ENCODE results near the gene C9orf43. TPM values are rescaled to one million over a fixed set of nuclear protein-coding genes. Genes with fewer than 3 reads are reported as not detected.

The C9orf43 gene
- total and polyA plus RNA-seq, 9 of the 15 experiments (the other 6 are each of a cell fraction or from before 2014, with no cell fraction given): 0.21 to 0.58 (median 0.33) TPM

DNA sequence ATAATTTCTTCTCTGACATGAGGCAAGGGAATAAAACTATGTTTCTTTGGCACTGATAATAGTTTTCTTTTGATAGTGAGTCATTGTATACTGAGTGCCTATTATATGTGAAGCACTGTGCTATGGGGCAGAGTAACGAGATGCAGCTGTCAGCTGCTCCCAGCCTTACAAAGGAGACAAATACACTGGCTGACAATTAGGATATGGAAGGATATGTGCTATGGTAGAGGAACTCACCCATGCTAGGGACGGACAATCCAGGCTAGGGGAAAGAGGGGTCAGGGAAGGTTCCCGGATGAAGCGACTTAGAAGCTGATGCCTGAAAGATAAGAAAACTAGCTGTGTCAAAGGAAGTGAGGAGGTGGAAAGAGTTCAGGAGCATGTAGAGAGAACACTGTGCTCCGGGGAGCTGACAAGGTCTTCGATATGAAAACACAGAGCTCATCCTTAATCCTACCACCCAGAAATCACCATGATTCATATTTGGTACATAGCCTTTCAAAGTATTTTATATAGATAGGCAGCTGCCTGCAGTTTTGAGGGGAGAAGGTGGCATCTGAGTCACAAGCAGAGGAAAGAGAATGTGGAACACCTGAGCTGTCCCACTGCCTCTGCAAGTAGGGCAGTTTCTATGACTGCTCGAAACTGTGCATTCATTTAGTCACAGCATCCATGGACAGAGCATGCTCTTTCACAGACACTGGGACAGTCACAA is 49.1 kb upstream of the C9orf43 start:
- ChIA-PET POLR2A (interaction anchor here (0.7 to 2.2 kb wide), 5 partner anchors 9 to 50 kb away, joined by 3 to 22 read pairs (median 3); partner anchors contain the start of genes C9orf43 and POLE3), CTCF (ENCODE audit: low intra/inter-chr PET ratio) (no interaction called here)
- Histone ChIP-seq H3K9me1 (ENCODE audit: control insufficient read depth, insufficient read depth, low read length) (no peaks in the 10 kb centered on the region), H3K36me3 (ENCODE audit: control insufficient read depth, insufficient read depth, low read length) (no peaks in the 10 kb centered on the region), H3K4me2 (ENCODE audit: insufficient read depth, low read length) (peak overlapping the region; percentile 48), H3K9ac (ENCODE audit: insufficient read depth in 1 of 2, low read depth in 2 of 2, low read length in 2 of 2) (peak overlapping the region in 1 of 2 experiments; percentile 62; a peak in 1 of 4 replicates), H3K4me1 (replicated peaks in 1 of 2; ENCODE audit: control insufficient read depth in 2 of 2, insufficient read depth in 2 of 2, low read length in 2 of 2) (peaks cover 20 to 21% of the 10 kb centered on the region in 2 experiments), H3K79me2 (ENCODE audit: control insufficient read depth, insufficient read depth, low read length) (no peaks in the 10 kb centered on the region), H2AFZ (ENCODE audit: low read depth, low read length) (peak overlapping the region; percentile 66; the same call in 1 of the 2 replicates), H3K4me3 (no peak overlapping the region), H3K27ac (ENCODE audit: extremely low read depth, low read depth, low read length) (no peak overlapping the region), H4K20me1 (replicated peaks; ENCODE audit: control insufficient read depth, insufficient read depth, low read length) (0 out of 2 replicates have a peak, but pooled peaks cover 3% of the 10 kb centered on the region), H3K27me3 (ENCODE audit: control insufficient read depth in 2 of 2, insufficient read depth in 2 of 2, low read length in 2 of 2) (0 out of 5 replicates have a peak, but pooled peaks cover 0 to 4% of the 10 kb centered on the region in 2 experiments), H3K9me3 (replicated peaks; ENCODE audit: control insufficient read depth, insufficient read depth, low read depth, low read length) (no peaks in the 10 kb centered on the region)
- BruUV-seq (replicated peaks): no TSS peak
- intact Hi-C loops (cut with micrococcal nuclease): no loop called here
- TF ChIP-seq NBN (IDR thresholded peaks at IDR 0.05; ENCODE audit: low read depth) (no peak), ZNF551 (CRISPR knock-in tag; IDR thresholded peaks at IDR 0.05) (no peak), NR2C2 (CRISPR knock-in tag; IDR thresholded peaks at IDR 0.05) (no peak), NR2C2 (tag; IDR thresholded peaks at IDR 0.05) (peak; percentile 57), EP400 (IDR thresholded peaks at IDR 0.05) (no peak), DPF2 (IDR thresholded peaks at IDR 0.05) (0 out of 2 replicates have a peak, but pooled peaks have one; percentile 10), NR2C1 (IDR thresholded peaks at IDR 0.05) (peak; percentile 37; the same call in 1 of the 2 replicates), NR2C1 (tag; IDR thresholded peaks at IDR 0.05) (peak; percentile 40; the same call in 1 of the 2 replicates), FOXA1 (IDR thresholded peaks at IDR 0.05; ENCODE audit: borderline replicate concordance) (no peak), JUND (IDR thresholded peaks at IDR 0.05; ENCODE audit: borderline replicate concordance, low read depth, low read length) (0 out of 2 replicates have a peak, but pooled peaks have one; percentile 2), JUND (tag; IDR thresholded peaks at IDR 0.05; ENCODE audit: borderline replicate concordance, low read depth, low read length) (0 out of 3 replicates have a peak, but pooled peaks have one; percentile 21), ETV1 (tag; conservative IDR thresholded peaks at IDR 0.05; ENCODE audit: low read depth) (peak; percentile 42; the same call in 1 of the 2 replicates)
- TF ChIP-seq, protein P1, sequence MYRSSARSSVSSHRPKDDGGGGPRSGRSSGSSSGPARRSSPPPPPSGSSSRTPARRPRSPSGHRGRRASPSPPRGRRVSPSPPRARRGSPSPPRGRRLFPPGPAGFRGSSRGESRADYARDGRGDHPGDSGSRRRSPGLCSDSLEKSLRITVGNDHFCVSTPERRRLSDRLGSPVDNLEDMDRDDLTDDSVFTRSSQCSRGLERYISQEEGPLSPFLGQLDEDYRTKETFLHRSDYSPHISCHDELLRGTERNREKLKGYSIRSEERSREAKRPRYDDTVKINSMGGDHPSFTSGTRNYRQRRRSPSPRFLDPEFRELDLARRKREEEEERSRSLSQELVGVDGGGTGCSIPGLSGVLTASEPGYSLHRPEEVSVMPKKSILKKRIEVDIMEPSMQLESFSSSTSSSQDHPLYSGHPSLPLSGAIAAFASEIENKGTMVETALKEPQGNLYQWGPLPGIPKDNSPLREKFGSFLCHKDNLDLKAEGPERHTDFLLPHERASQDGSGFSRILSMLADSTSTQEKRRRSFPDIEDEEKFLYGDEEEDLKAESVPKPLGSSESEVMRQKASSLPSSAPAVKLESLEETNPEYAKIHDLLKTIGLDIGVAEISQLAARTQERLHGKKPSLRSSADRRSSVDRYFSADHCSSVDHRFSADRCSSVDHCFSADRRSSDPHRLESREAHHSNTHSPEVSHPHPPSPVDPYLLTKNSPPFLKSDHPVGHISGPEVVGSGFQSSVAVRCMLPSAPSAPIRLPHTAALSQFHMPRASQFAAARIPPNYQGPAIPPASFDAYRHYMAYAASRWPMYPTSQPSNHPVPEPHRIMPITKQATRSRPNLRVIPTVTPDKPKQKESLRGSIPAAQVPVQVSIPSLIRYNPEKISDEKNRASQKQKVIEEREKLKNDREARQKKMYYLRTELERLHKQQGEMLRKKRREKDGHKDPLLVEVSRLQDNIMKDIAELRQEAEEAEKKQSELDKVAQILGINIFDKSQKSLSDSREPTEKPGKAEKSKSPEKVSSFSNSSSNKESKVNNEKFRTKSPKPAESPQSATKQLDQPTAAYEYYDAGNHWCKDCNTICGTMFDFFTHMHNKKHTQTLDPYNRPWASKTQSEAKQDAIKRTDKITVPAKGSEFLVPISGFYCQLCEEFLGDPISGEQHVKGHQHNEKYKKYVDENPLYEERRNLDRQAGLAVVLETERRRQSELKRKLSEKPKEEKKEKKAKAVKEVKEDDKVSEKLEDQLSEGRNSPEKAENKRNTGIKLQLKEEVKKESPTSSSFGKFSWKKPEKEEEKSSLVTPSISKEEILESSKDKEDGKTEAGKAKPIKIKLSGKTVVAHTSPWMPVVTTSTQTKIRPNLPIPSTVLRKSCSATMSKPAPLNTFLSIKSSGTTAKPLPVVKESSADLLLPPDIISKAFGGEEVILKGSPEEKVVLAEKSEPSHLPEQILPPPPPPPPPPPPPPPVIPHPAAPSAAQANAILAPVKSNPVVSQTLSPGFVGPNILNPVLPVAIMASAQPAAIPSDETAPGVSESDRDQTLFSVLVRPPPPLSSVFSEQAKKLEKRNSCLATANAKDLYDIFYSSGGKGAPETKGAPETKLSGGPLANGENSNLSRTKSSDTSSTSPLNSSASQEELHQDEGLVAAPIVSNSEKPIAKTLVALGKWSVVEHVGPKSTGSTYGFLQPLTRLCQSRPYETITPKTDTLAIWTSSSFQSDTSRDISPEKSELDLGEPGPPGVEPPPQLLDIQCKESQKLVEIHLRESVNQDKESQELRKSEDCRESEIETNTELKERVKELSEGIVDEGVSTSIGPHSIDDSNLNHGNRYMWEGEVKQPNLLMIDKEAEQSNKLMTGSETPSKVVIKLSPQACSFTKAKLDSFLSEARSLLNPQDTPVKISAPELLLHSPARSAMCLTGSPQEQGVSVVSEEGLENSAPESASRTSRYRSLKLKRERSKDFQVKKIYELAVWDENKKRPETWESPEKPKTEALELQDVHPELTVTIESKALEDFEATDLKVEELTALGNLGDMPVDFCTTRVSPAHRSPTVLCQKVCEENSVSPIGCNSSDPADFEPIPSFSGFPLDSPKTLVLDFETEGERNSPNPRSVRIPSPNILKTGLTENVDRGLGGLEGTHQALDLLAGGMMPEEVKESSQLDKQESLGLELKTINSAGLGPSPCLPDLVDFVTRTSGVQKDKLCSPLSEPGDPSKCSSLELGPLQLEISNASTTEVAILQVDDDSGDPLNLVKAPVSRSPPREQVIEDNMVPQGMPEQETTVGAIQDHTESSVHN (IDR thresholded peaks at IDR 0.05; ENCODE audit: borderline replicate concordance in 1 of 2, low read depth in 1 of 2): no peak
- WGBS (ENCODE audit: insufficient coverage, low coverage, missing lambda C conversion rate): 4% methylated on average over 7 of the region's 7 CpGs
- DNase-seq (ENCODE audit: extremely low read depth in 1 of 4, low spot score in 3 of 4): peak in 1 of 4 experiments; percentile 58
- no peak for FAIRE-seq
- in situ Hi-C loops (cut with MboI): no loop called here
- peak; percentile 56 for ATAC-seq
